ENCODE data around the gene ANAPC2.

ANAPC2 gene

DNA sequence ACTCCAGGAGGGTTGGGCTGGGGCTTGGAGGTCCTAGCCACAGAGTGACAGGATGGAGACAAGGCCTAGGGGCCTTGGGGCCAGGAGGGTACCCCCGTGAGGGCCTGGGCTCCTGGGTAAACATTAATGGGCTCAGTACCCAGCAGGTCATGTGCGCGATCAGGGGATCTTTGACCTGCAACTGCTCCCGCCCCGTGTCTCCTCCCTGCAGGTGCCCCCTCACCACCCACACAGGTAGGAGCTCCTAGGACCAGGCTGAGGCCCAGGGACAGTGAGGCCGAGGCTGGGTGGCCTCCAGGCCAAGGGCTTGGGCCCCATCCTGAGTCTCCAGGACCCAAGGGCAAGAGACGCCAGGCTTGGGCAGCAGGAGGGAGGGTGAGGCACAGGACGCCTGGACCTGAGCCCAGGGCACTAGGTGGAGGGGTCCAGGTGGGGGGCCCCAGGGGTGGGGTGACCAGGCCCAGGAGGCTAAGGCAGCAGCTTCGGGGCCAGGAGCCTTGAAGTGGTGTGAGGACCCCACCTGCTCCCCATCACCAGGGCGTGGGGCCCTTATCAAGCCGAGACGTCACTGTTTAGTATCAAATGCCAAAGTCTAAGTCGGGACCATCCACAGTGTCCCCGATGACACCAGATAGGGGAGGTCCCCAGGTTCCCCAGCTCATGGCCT lies 42.5 kb upstream of the ANAPC2 start, which contains the start of gene SLC34A3:
SLC34A3 (plus strand) TSS at position 197 of the 667 bp plus-strand sequence. CDS start 802 bp downstream, outside the sequence.
- CTCF ChIA-PET = interaction anchor here (1.0 to 1.9 kb wide), 3 partner anchors 10 to 196 kb away, joined by 3 to 5 read pairs (median 4); partner anchors contain the start of gene TUBB4B
- POLR2A ChIA-PET = interaction anchor here (1.1 kb wide), 1 partner anchor 10 kb away, joined by 4 read pairs; no protein-coding TSS in a partner anchor
- TF ChIP-seq, protein P1, sequence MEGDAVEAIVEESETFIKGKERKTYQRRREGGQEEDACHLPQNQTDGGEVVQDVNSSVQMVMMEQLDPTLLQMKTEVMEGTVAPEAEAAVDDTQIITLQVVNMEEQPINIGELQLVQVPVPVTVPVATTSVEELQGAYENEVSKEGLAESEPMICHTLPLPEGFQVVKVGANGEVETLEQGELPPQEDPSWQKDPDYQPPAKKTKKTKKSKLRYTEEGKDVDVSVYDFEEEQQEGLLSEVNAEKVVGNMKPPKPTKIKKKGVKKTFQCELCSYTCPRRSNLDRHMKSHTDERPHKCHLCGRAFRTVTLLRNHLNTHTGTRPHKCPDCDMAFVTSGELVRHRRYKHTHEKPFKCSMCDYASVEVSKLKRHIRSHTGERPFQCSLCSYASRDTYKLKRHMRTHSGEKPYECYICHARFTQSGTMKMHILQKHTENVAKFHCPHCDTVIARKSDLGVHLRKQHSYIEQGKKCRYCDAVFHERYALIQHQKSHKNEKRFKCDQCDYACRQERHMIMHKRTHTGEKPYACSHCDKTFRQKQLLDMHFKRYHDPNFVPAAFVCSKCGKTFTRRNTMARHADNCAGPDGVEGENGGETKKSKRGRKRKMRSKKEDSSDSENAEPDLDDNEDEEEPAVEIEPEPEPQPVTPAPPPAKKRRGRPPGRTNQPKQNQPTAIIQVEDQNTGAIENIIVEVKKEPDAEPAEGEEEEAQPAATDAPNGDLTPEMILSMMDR (IDR thresholded peaks at IDR 0.05; ENCODE audit: control extremely low read depth, extremely low read depth, low read depth, missing control alignments) = no peak
- DNase-seq (ENCODE audit: extremely low spot score) = no peak

DNA sequence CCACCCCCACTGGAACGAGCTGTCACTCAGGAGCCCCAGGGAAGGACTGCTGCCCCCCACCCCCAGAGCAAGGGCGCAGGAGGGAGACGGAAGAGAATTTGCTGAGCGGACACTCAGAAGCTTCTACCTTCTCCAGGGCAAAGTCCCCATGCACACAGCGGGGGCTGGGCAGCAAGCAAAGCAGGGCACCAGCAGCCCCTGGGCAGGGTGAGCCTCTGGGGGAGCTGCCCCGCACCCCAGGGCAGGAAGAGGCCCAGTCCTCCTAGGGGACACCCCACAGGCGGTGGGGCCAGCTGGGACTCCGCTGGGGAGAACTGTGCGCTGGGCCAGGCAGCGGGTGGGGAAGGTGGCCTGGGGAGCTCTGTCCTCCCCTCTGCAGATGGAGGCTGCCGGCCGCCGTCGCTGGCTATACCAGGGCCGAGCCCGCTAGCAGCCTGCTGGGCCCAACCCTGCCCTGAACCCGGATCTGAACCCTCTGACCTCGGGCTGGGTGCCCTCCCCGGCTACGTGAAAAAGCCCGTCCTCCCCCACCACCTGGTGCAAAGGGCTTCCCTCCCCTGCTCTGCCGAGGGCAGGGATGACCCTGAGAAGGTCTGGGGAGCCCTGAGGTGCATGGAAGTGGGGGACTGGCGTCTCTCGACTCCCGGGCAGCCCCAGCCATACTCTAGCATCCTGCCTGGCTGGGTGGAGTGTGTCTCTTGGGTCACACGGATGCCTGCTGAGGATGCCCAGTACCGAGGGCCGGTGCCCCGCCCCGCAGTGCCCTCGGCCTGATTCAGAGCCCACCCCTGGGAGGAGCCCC lies 41.7 kb upstream of the ANAPC2 start:
- CTCF ChIA-PET = interaction anchor here (0.9 to 3.6 kb wide), 6 partner anchors 11 to 195 kb away, joined by 3 to 18 read pairs (median 4); partner anchors contain the start of genes SSNA1 and TUBB4B
- TF ChIP-seq, protein P1 (IDR thresholded peaks at IDR 0.05; ENCODE audit: control extremely low read depth, extremely low read depth, low read depth, missing control alignments) = no peak
- POLR2A ChIA-PET = interaction anchor here (0.7 to 1.3 kb wide), 2 partner anchors 11 to 13 kb away, joined by 3 to 9 read pairs; partner anchors contain the start of gene TUBB4B
- no peak for DNase-seq (ENCODE audit: extremely low spot score)

GRCh38 chr9:137228968-137229896 lies 40.9 kb upstream of the ANAPC2 start:
- TF ChIP-seq, protein P1 (IDR thresholded peaks at IDR 0.05; ENCODE audit: control extremely low read depth, extremely low read depth, low read depth, missing control alignments) = no peak

DNA sequence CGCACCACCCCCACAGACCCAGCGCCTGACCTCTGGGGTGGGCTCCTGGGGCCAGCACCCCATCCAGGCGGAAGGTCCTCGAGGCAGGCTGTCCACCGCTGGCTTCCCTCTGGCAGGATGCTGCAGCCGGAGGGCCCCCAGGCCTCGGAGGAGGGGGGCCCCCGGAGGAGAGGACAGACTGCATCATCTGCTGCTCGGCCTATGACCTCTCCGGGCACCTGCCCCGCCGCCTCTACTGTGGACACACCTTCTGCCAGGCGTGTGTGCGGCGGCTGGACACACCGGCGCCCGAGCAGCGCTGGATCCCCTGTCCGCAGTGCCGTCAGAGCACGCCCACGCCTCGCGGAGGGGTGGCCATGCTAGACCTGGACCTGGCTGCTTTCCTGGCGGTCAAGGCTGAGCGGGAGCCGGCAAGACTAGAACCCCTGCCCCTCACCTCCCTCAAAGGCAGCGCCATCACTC lies 40.2 kb upstream of the ANAPC2 start:
- TF ChIP-seq, protein P1 (IDR thresholded peaks at IDR 0.05; ENCODE audit: control extremely low read depth, extremely low read depth, low read depth, missing control alignments) = no peak
- DNase-seq (ENCODE audit: extremely low spot score) = no peak
- POLR2A ChIA-PET = no interaction called here
- CTCF ChIA-PET = interaction anchor here (1.4 to 6.9 kb wide), 14 partner anchors 9 to 193 kb away, joined by 3 to 92 read pairs (median 8); partner anchors contain the start of genes MAN1B1, SSNA1 and TUBB4B

More at GRCh38 chr9:137228968-137229896, 40.9 kb upstream of the ANAPC2 start:
- DNase-seq (ENCODE audit: extremely low spot score) = no peak
- POLR2A ChIA-PET = interaction anchor here (0.7 to 1.3 kb wide), 2 partner anchors 11 to 14 kb away, joined by 3 to 9 read pairs; partner anchors contain the start of gene TUBB4B
- CTCF ChIA-PET = interaction anchor here (0.9 to 3.6 kb wide), 5 partner anchors 12 to 194 kb away, joined by 3 to 18 read pairs (median 5); partner anchors contain the start of genes SSNA1 and TUBB4B

- DNase-seq (ENCODE audit: extremely low spot score) = no peak
- POLR2A ChIA-PET = interaction anchor here (0.5 to 1.2 kb wide), 2 partner anchors 13 to 100 kb away, joined by 3 to 7 read pairs; partner anchors contain the start of gene TUBB4B
- CTCF ChIA-PET = interaction anchor here (0.7 to 6.9 kb wide), 26 partner anchors 9 to 437 kb away, joined by 3 to 92 read pairs (median 6); partner anchors contain the start of genes MAN1B1, SAPCD2, SSNA1 and TMEM141
- TF ChIP-seq, protein P1 (IDR thresholded peaks at IDR 0.05; ENCODE audit: control extremely low read depth, extremely low read depth, low read depth, missing control alignments) = no peak
These were observed 39.6 kb upstream of the ANAPC2 start for GRCh38 chr9:137227853-137228505.

Data from GM10248 (cell line).